ENCODE data around the gene BRIP1. TPM values are rescaled to one million over a fixed set of nuclear protein-coding genes. Genes with fewer than 3 reads are reported as not detected.

The BRIP1 gene
- total RNA-seq, 1 experiment from 2014 or later: 30.2 TPM

DNA sequence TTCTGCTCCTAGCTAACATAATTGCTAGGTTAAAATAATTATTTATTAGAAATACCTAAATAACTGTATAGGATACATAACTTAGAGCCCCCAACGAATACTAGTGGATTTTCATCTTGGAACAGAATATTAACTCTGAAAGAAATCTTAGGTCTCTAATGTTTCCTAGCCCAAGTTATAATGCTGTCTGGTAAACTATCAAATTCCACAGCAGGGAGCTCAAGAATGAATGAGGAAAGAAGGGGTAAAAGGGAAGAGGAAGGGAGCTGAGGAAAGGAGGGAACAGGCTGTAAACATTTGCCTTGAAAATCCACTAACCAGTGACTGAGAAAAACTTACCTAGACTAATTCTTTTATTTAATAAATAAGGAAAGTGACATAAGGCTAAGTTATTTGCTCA, 179.2 kb downstream of the BRIP1 start:
- ChIA-PET POLR2A (ENCODE audit: low non-redundant PET) (no interaction called here), CTCF (no interaction called here)

DNA sequence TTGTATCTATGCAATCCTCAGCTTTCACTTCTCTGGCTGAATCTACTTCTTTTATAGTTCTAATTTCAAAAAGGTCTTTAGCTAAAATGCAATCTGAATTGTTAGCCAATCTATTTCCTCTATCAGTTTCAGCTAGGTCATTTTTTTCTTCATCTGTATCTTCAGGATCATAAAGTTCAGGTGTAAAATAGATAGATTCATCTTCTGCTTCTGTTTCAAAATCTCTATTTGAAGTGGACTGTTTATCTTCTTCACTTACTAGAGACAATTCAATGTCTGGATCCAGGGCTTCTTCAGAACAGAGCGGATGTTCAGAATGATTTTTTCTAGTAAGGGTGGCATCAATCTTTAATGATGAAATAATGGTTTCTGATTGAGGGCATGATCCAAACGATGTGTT, 179.9 kb downstream of the BRIP1 start:
- CTCF ChIA-PET: no interaction called here
- Histone ChIP-seq H3K4me3 (ENCODE audit: low read depth, low read length, poor library complexity, severe bottlenecking) (no peak overlapping the region), H3K4me1 (ENCODE audit: insufficient read depth, low read length, poor library complexity, severe bottlenecking) (no peaks in the 10 kb centered on the region), H3K9me3 (ENCODE audit: low read depth, low read length, poor library complexity, severe bottlenecking) (no peaks in the 10 kb centered on the region), H3K27me3 (replicated peaks; ENCODE audit: insufficient read depth, low read depth, low read length, poor library complexity) (no peaks in the 10 kb centered on the region), H3K27ac (ENCODE audit: low read depth, low read length, poor library complexity, severe bottlenecking) (no peak overlapping the region), H3K36me3 (ENCODE audit: insufficient read depth, low read length, poor library complexity, severe bottlenecking) (peaks cover 4% of the 10 kb centered on the region)
- POLR2A ChIA-PET (ENCODE audit: low non-redundant PET): no interaction called here
- intact Hi-C loops (cut with micrococcal nuclease; ENCODE audit: unreplicated experiment): no loop called here
- TF ChIP-seq, protein P1, sequence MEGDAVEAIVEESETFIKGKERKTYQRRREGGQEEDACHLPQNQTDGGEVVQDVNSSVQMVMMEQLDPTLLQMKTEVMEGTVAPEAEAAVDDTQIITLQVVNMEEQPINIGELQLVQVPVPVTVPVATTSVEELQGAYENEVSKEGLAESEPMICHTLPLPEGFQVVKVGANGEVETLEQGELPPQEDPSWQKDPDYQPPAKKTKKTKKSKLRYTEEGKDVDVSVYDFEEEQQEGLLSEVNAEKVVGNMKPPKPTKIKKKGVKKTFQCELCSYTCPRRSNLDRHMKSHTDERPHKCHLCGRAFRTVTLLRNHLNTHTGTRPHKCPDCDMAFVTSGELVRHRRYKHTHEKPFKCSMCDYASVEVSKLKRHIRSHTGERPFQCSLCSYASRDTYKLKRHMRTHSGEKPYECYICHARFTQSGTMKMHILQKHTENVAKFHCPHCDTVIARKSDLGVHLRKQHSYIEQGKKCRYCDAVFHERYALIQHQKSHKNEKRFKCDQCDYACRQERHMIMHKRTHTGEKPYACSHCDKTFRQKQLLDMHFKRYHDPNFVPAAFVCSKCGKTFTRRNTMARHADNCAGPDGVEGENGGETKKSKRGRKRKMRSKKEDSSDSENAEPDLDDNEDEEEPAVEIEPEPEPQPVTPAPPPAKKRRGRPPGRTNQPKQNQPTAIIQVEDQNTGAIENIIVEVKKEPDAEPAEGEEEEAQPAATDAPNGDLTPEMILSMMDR (conservative IDR thresholded peaks at IDR 0.05; ENCODE audit: low read depth, low read length): no peak
- TF ChIP-seq EZH2 (IDR thresholded peaks at IDR 0.05; ENCODE audit: borderline replicate concordance, low read depth, low read length, poor library complexity, severe bottlenecking): no peak
- no TSS peak for BruUV-seq (replicated peaks)
- DNase-seq (ENCODE audit: low spot score): no peak

More for the DNA sequence above, 179.2 kb downstream of the BRIP1 start:
- Histone ChIP-seq H3K27me3 (replicated peaks; ENCODE audit: insufficient read depth, low read depth, low read length, poor library complexity) (no peaks in the 10 kb centered on the region), H3K9me3 (ENCODE audit: low read depth, low read length, poor library complexity, severe bottlenecking) (no peaks in the 10 kb centered on the region), H3K36me3 (ENCODE audit: insufficient read depth, low read length, poor library complexity, severe bottlenecking) (peaks cover 4% of the 10 kb centered on the region), H3K4me1 (ENCODE audit: insufficient read depth, low read length, poor library complexity, severe bottlenecking) (no peaks in the 10 kb centered on the region), H3K27ac (ENCODE audit: low read depth, low read length, poor library complexity, severe bottlenecking) (no peak overlapping the region), H3K4me3 (ENCODE audit: low read depth, low read length, poor library complexity, severe bottlenecking) (no peak overlapping the region)
- intact Hi-C loops (cut with micrococcal nuclease; ENCODE audit: unreplicated experiment): no loop called here
- TF ChIP-seq, protein P1 (conservative IDR thresholded peaks at IDR 0.05; ENCODE audit: low read depth, low read length): no peak
- TF ChIP-seq EZH2 (IDR thresholded peaks at IDR 0.05; ENCODE audit: borderline replicate concordance, low read depth, low read length, poor library complexity, severe bottlenecking): no peak
- DNase-seq (ENCODE audit: low spot score): no peak
- BruUV-seq (replicated peaks): no TSS peak

DNA sequence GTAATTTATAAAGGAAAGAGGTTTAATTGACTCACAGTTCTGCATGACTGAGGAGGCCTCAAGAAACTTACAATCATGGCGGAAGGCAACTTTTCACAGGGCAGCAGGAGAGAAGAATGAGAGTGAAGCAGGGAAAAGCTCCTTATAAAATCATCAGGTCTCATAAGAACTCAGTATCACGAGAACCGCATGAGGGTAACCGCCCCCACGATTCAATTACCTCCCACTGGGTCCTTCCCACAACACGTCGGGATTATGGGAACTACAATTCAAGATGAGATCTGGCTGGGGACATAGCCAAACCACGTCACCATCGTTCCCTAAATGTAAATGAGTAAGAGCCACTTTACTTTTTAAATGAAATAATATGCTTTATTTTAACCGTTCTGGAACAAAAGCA, 182.4 kb downstream of the BRIP1 start:
- POLR2A ChIA-PET (ENCODE audit: low non-redundant PET): no interaction called here
- H3K27me3 ChIP-seq (replicated peaks; ENCODE audit: insufficient read depth, low read depth, low read length, poor library complexity): no peaks in the 10 kb centered on the region
- H3K36me3 ChIP-seq (ENCODE audit: insufficient read depth, low read length, poor library complexity, severe bottlenecking): peaks cover 4% of the 10 kb centered on the region
- intact Hi-C loops (cut with micrococcal nuclease; ENCODE audit: unreplicated experiment): no loop called here
- no TSS peak for BruUV-seq (replicated peaks)
- no peaks in the 10 kb centered on the region for H3K9me3 ChIP-seq (ENCODE audit: low read depth, low read length, poor library complexity, severe bottlenecking)
- TF ChIP-seq, protein P1 (conservative IDR thresholded peaks at IDR 0.05; ENCODE audit: low read depth, low read length): no peak
- TF ChIP-seq EZH2 (IDR thresholded peaks at IDR 0.05; ENCODE audit: borderline replicate concordance, low read depth, low read length, poor library complexity, severe bottlenecking): no peak
- no peak overlapping the region for H3K4me3 ChIP-seq (ENCODE audit: low read depth, low read length, poor library complexity, severe bottlenecking)
- DNase-seq (ENCODE audit: low spot score): peak; percentile 4
- H3K4me1 ChIP-seq (ENCODE audit: insufficient read depth, low read length, poor library complexity, severe bottlenecking): no peaks in the 10 kb centered on the region
- no peak overlapping the region for H3K27ac ChIP-seq (ENCODE audit: low read depth, low read length, poor library complexity, severe bottlenecking)
- CTCF ChIA-PET: no interaction called here

Data from A673 (cell line).